HG02763 (cell line): ENCODE results near the gene NSF.

ENCODE experiments used
- ATAC-seq: cut with Tn5 transposase; IDR thresholded peaks from one replicate; pipeline ENCODE4 v1.9.1; 2021; ENCODE audit warnings: mild to moderate bottlenecking, moderate library complexity; ENCODE audit not compliant: unreplicated experiment

Gene NSF

GRCh38 chr17:46795379-46795952, 205.0 kb downstream of the NSF start:
- ATAC-seq, result no peak

DNA sequence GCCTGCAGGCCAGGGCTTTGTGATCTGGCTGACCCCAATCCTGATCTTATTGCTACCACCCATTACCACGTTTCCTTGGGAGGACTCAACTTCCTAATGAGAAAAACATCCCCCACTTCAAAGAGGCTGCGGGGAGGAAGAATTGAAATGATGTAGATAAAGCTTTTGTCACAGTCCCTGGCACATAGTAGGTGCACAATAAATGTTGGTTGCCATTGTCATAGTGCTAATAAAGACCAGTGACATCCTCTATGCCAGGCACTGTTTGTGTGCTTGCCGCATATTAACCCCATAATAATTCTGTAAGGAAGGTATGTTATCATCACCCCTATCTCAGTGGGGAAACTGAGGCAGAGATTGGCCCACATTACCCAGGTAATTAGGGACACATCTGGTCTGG, 205.6 kb downstream of the NSF start:
- no peak for ATAC-seq

- ATAC-seq, result no peak
Observed at GRCh38 chr17:46796524-46796923, 206.1 kb downstream of the NSF start.

DNA sequence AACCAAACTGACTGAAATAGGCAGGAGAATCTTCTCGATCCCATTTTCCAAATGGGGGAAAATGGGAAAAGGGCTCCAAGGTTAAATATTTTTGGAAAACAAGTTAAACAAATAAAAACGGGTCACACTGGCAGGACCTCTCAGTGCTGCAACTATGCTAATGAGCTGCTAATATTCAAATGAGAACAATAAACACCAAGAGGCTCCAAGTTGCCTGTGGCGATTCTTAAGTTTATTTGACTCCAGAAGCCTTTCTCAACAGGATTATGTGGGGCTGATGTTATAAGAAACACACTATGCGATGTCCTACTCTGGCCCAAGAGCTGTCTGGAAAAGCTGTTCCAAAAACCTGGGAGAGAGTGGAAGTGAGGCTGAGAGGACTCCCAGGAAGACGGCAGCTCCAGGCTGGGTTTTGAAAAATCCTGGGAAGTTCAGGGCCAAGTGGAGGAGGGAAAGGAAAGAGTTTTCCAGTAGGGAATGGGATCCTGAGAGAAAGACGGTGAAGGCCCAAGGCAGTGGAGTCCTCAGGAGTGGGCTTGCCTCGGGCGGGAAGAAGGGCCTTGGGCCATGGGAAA, 206.6 kb downstream of the NSF start:
- ATAC-seq, result no peak

DNA sequence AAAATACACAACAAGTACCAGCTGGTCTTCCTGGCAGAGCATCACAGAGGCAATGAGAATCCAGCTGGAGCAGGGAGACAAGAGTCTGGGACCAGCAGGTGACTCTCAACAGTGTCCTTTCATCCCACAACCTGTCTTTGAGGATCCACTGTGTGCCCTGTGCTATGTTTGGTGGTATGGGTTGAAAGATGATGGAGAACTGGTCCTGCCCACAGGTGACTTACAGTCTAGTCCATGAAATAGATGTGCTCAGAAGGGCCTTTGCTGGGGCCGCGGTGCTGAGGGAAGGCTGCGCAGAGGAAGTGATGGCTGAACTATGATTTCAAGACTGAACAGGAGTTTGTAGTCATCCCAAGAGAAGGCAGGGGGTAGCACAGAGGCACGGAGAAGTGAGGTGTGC, 210.1 kb downstream of the NSF start:
- no peak for ATAC-seq

GRCh38 chr17:46802800-46803199, 212.3 kb downstream of the NSF start:
- no peak for ATAC-seq

- ATAC-seq, result no peak
Observed at GRCh38 chr17:46803544-46803943, 213.1 kb downstream of the NSF start.

DNA sequence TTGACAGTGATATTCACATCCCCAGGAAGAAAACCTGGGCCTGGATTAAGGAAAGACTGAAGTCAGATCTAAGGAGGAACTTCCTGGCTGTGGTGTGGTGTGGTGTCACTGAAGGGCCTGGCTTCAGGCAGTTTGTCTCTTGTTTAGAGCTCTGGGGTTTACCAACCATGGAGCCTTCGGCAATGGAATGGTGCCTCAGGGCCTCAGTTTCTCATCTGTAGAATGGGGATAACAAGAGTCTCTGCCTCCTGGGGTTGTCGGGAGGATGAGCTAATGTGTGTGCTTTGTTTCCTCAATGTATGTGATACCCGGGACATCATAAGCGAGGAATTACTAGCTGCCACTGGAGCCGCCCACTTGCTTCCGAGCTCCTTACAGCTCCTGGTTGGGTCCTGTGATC, 215.3 kb downstream of the NSF start:
- ATAC-seq, result no peak
